NCI-H2107 treated with DMSO at 0.1 percent for 48 hours (cell line): ENCODE data around the gene SEMA3C.

ENCODE experiments used
- DNase-seq: peaks from one replicate; lab custom pipeline; 2025; ENCODE audit not compliant: unreplicated experiment; lab: John Stamatoyannopoulos, UW

Gene SEMA3C

DNA sequence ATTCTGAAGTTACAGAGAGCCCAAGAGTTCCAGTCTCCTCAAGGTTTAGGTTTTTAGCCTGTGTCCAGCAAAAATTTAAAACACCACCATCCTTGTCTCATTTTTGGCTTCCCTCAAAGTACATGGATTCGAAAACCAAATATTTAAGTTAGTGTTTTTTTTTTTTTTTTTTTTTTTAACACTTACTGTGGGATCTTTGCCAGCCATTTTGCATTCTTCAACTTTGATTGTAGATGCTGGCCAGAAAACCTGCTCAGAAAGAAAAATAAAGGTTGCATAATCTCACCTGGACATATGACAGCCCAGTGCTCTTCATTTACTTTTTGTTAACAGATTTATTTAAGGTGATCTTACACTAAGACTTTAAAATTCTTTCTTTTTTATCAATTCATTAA lies 91.6 kb downstream of the SEMA3C start:
- no peak for DNase-seq

- DNase-seq = no peak
Measured at GRCh38 chr7:80826520-80827238, 92.2 kb downstream of the SEMA3C start.

- DNase-seq = no peak
Measured at GRCh38 chr7:80825499-80825898, 93.4 kb downstream of the SEMA3C start.

DNA sequence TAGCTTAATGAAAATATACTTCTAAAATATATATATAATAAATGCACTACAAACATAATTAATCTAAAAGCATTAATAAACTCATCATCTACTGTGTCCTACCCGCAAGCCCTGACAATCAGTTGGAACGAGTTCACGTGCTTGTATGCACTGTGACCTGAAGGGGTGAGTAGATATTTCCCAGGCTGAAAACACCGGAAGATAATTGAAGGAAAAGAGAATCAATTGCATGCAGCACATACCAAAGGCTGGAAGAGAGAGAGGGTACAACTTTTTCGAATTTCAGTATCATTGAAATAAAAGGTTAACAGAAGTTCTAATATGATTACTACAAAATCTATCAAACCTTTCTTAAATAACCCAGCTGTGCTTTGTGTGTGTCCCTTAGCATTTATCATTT lies 94.6 kb downstream of the SEMA3C start:
- DNase-seq = no peak

- DNase-seq = no peak
Measured at GRCh38 chr7:80823057-80823456, 95.8 kb downstream of the SEMA3C start.

- DNase-seq = no peak
Measured at GRCh38 chr7:80821771-80822319, 97.0 kb downstream of the SEMA3C start.

GRCh38 chr7:80819503-80819902 lies 99.3 kb downstream of the SEMA3C start:
- DNase-seq = no peak

- no peak for DNase-seq
Measured at GRCh38 chr7:80818181-80818580, 100.7 kb downstream of the SEMA3C start.

- no peak for DNase-seq
Measured at GRCh38 chr7:80816806-80817205, 102.0 kb downstream of the SEMA3C start.

DNA sequence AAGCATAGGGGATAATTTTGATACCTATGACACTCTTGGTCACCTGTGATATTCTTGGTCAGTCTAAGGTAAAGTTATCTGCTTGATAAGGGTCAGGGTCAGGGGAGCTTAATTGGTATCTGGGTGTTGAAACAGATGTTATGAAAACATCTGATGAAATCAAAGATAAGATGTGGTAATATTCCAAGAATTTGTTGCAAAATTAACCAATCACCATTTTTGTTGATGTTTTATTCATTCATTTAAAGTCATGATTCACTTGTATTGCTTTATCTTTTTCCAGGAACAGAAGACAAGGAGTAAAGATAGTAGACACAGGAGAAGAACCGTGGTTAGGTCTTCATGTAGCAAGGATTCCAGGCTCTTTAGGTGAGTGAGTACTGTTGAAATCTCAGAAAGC lies 103.1 kb downstream of the SEMA3C start:
- no peak for DNase-seq

DNA sequence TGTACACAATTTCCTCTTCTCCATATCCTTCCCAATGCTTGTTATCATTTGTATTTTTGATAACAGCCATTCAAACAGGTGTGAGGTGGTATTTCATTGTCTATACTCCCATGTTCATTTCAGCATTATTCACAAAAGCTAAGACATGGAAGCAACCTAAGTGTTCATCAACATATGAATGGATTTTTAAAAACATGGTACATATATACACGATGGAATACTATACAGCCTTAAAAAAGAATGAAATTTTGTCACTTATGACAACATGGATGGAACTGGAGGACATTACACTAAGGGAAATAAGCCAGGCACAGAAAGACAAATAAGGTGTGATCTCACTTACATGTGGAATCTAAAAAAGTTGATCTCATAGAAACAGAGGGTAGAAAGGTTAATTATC lies 109.3 kb downstream of the SEMA3C start:
- no peak for DNase-seq

DNA sequence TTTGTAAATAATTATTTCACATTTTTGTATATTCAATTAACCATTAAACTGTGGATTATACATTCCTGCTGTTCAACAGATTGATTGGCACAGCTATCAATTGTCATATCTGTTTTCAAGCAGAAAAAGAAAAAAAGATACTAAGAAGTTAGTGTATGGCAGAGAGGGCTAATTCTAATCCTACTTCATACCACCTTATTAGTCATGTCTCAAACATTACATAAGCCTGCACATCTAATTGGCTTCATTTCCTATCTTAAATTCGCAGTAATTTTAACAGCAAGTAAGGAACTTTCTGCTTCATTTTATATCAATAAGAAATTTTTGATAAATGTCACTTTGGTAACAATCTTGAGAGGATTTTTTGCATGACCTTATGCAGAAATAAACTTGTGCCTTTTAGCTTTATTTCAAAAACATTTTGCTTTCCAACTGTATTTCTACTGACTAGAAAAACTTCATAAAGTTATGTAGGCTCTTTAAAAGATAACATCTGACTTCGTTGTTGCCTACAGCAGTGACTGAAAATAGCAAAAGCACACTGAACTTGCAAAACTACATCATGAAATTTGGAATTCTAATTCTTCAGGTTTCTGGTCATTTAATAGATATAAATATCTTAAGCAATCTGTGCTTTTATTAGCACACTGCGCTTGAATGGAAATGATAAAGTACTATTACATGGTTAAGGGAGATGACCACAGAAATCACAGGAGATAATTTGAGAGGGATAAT lies 111.5 kb downstream of the SEMA3C start:
- DNase-seq = no peak

- DNase-seq = no peak
Measured at GRCh38 chr7:80806663-80807062, 112.2 kb downstream of the SEMA3C start.

GRCh38 chr7:80804589-80804988 lies 114.3 kb downstream of the SEMA3C start:
- no peak for DNase-seq

DNA sequence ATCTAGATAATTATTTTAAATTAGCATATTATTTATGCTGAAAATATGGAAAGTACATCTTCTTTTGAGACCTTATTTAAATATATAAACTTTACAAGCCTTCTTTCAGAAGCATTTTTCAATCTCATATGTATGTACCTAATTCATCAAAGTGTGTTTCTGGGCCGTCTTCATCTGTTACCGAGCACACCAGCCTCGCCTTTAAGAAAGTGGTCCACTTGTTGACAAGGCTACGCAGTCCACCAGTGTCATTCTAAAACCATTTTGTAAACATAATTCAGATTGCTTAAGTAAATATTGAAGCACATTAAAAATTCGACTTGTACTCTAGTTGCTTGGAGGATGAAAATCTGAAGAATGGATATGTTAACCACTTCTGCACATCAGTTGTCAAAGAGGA lies 116.3 kb downstream of the SEMA3C start:
- no peak for DNase-seq

- no peak for DNase-seq
Measured at GRCh38 chr7:80794631-80795573, 123.9 kb downstream of the SEMA3C start.

DNA sequence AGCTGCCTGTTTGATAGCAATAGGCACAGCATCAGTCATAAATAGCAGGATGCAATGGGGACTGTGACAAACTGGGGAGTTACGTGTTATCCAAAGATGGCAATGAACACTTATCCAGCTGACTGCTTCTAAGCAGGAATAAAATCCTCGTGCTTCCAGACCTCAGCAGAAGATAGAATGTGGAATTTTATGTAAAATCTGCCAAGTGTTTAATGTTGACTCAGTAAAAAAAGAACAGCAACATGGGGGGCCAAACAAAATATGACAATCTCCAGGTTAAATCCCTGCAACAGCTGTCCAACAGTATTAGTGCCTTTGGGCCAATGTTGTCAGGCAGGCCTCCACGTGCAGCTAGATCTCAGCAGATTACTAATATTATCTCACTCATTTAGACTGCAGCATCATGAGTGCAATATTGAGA lies 127.3 kb downstream of the SEMA3C start:
- DNase-seq = no peak

DNA sequence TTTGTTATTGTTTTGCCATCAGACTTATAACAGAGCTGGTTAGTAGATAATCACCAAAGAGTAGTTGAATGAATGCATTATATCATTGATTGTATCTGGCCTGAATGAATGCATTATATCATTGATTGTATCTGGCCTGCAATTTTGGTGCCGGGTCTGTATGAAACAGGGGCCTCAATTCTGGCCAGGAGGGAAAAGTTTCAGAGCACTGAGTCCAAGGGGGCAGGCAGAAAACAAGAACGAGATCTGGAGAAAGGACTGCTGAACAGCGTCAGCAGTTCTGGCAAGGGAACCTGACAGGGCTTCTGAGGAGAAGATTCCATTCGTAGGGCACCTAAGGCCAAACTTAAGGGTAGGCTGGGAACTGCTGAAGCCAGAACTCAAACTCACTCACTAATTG lies 128.0 kb downstream of the SEMA3C start:
- no peak for DNase-seq

- no peak for DNase-seq
Measured at GRCh38 chr7:80787721-80788120, 131.1 kb downstream of the SEMA3C start.

- no peak for DNase-seq
Measured at GRCh38 chr7:80785961-80786536, 132.8 kb downstream of the SEMA3C start.

DNA sequence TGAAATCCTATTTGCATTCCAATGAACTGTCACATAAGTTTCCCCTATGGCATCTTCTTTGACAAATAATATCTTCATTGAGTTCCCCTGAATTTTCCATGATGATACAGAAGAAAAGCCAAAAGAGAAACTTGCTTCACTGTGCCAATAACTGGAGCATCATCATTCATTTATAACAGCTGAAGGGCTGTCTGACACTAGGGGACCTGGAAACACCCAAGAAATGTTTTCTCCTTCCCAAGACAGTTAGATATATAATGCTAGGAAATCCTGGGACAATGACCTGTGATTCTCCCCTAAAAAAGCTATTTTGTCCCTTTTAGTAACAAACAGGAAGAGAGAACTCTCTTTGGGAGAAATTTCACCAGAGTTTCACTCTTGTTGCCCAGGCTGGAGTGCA lies 133.6 kb downstream of the SEMA3C start:
- no peak for DNase-seq
